ENCODE results near the gene KDM4C. TPM values are rescaled to one million over a fixed set of nuclear protein-coding genes. Genes with fewer than 3 reads are reported as not detected.

KDM4C gene
- total RNA-seq, 1 experiment from 2014 or later, result 7.1 TPM

DNA sequence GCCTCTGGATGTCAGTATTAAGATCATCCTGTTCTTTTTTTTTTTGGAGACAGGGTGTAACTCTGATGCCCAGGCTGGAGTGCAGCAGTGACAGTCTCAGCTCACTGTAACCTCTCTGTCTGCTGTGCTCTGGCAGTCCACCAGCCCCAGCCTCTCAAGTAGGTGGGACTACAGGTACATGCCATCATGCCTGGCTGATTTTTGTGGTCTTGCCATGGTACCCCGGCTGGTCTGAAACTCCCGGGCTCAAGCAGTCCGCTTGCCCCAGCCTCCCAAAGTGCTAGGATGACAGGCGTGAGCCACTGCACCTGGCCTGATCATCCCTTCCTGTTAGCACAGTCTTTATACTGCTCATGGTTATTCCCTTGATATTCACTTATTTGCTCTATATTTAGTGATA is 3.5 kb downstream of the KDM4C start:
- no peaks in the 10 kb centered on the region for H3K27me3 ChIP-seq (ENCODE audit: control insufficient read depth, insufficient read depth, low read length)
- in situ Hi-C loops (cut with HindIII; ENCODE audit: low pct_unique_long_range_greater_than_20kb, low sequenced_read_pairs), result no loop called here
- no peak for DNase-seq (ENCODE audit: low read depth, low spot score)
- H3K27ac ChIP-seq (ENCODE audit: low read length), result no peak overlapping the region
- ATAC-seq, result no peak
- no peak overlapping the region for H3K4me3 ChIP-seq (ENCODE audit: low read depth in 2 of 2, low read length in 2 of 2)
- intact Hi-C loops (cut with micrococcal nuclease; ENCODE audit: unreplicated experiment), result no loop called here
- no peaks in the 10 kb centered on the region for H3K9me3 ChIP-seq (ENCODE audit: control insufficient read depth, insufficient read depth, low read depth, low read length)
- BruUV-seq (replicated peaks), result no TSS peak
- H3K4me1 ChIP-seq (ENCODE audit: control insufficient read depth, insufficient read depth, low read length), result no peaks in the 10 kb centered on the region
- ChIA-PET POLR2A (no interaction called here), CTCF (no interaction called here)
- H3K36me3 ChIP-seq (ENCODE audit: control insufficient read depth, insufficient read depth, low read length), result peaks cover 5% of the 10 kb centered on the region; the same call in 1 of the 2 replicates
- TF ChIP-seq SIN3A (IDR thresholded peaks at IDR 0.05; ENCODE audit: borderline replicate concordance, insufficient read depth, low read depth, low read length) (no peak), REST (IDR thresholded peaks at IDR 0.05; ENCODE audit: insufficient read depth in 1 of 2, low read depth in 2 of 2, low read length in 1 of 2) (no peak), POLR2AphosphoS5 (IDR thresholded peaks at IDR 0.05; ENCODE audit: low read depth, low read length) (no peak), TCF7L2 (IDR thresholded peaks at IDR 0.05; ENCODE audit: low read depth, low read length) (no peak)
- TF ChIP-seq, protein P1, sequence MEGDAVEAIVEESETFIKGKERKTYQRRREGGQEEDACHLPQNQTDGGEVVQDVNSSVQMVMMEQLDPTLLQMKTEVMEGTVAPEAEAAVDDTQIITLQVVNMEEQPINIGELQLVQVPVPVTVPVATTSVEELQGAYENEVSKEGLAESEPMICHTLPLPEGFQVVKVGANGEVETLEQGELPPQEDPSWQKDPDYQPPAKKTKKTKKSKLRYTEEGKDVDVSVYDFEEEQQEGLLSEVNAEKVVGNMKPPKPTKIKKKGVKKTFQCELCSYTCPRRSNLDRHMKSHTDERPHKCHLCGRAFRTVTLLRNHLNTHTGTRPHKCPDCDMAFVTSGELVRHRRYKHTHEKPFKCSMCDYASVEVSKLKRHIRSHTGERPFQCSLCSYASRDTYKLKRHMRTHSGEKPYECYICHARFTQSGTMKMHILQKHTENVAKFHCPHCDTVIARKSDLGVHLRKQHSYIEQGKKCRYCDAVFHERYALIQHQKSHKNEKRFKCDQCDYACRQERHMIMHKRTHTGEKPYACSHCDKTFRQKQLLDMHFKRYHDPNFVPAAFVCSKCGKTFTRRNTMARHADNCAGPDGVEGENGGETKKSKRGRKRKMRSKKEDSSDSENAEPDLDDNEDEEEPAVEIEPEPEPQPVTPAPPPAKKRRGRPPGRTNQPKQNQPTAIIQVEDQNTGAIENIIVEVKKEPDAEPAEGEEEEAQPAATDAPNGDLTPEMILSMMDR (IDR thresholded peaks at IDR 0.05), result no peak

- no peak overlapping the region for H3K27ac ChIP-seq (ENCODE audit: low read length)
- no peak for DNase-seq (ENCODE audit: low read depth, low spot score)
- no peaks in the 10 kb centered on the region for H3K27me3 ChIP-seq (ENCODE audit: control insufficient read depth, insufficient read depth, low read length)
- peaks cover 5% of the 10 kb centered on the region; the same call in 1 of the 2 replicates for H3K36me3 ChIP-seq (ENCODE audit: control insufficient read depth, insufficient read depth, low read length)
- H3K4me1 ChIP-seq (ENCODE audit: control insufficient read depth, insufficient read depth, low read length), result no peaks in the 10 kb centered on the region
- POLR2A ChIA-PET, result no interaction called here
- in situ Hi-C loops (cut with HindIII; ENCODE audit: low pct_unique_long_range_greater_than_20kb, low sequenced_read_pairs) (no loop called here), intact Hi-C loops (cut with micrococcal nuclease; ENCODE audit: unreplicated experiment) (no loop called here)
- no peaks in the 10 kb centered on the region for H3K9me3 ChIP-seq (ENCODE audit: control insufficient read depth, insufficient read depth, low read depth, low read length)
- no peak for TF ChIP-seq SIN3A (IDR thresholded peaks at IDR 0.05; ENCODE audit: borderline replicate concordance, insufficient read depth, low read depth, low read length)
- no peak for TF ChIP-seq POLR2AphosphoS5 (IDR thresholded peaks at IDR 0.05; ENCODE audit: low read depth, low read length)
- no peak for TF ChIP-seq REST (IDR thresholded peaks at IDR 0.05; ENCODE audit: insufficient read depth in 1 of 2, low read depth in 2 of 2, low read length in 1 of 2)
- TF ChIP-seq TCF7L2 (IDR thresholded peaks at IDR 0.05; ENCODE audit: low read depth, low read length), result no peak
- TF ChIP-seq, protein P1 (IDR thresholded peaks at IDR 0.05), result no peak
- H3K4me3 ChIP-seq (ENCODE audit: low read depth in 2 of 2, low read length in 2 of 2), result no peak overlapping the region
- ATAC-seq, result no peak
- CTCF ChIA-PET, result no interaction called here
- no TSS peak for BruUV-seq (replicated peaks)
Observed at GRCh38 chr9:6763244-6763643, 5.5 kb downstream of the KDM4C start.
